WTC11 (cell line): ENCODE measurements around the gene CAGE1. TPM values are rescaled to one million over a fixed set of nuclear protein-coding genes. Genes with fewer than 3 reads are reported as not detected.

ENCODE experiments used
- ATAC-seq: fragments of 200-7000 bp; cut with Tn5 transposase; 2 replicates; pipeline ENCODE4 v1.10.0; 2021; ENCODE audit warnings: mild to moderate bottlenecking, moderate library complexity
- CTCF ChIA-PET: fragments of 300-600 bp; sonication (Branson Sonifier 250); formaldehyde crosslinking; loops from one replicate; lab custom pipeline; 2021; ENCODE audit warnings: antibody characterized with exemption; lab: Charles Lee
- POLR2A ChIA-PET: fragments of 350-600 bp; sonication (Branson Sonifier 250); formaldehyde crosslinking; loops from one replicate; lab custom pipeline; 2021; ENCODE audit warnings: antibody characterized with exemption; lab: Charles Lee
- DNase-seq: peaks from one replicate; pipeline ENCODE4 v3.0.0; 2021; ENCODE audit warnings: low spot score
- H3K27ac Mint-ChIP-seq: 2 replicates; pipeline ENCODE4 v1.8.0; 2021; ENCODE audit warnings: mixed read lengths
- H3K27me3 Mint-ChIP-seq: 2 replicates; pipeline ENCODE4 v1.8.0; 2021; ENCODE audit warnings: low read depth, mild to moderate bottlenecking, moderate library complexity, mixed read lengths
- H3K36me3 Mint-ChIP-seq: 2 replicates; pipeline ENCODE4 v1.8.0; 2021; ENCODE audit warnings: mixed read lengths
- H3K4me1 Mint-ChIP-seq: 2 replicates; pipeline ENCODE4 v1.8.0; 2022; ENCODE audit warnings: mixed read lengths
- H3K4me3 Mint-ChIP-seq: 2 replicates; pipeline ENCODE4 v1.8.0; 2021; ENCODE audit warnings: mild to moderate bottlenecking, moderate library complexity, mixed read lengths
- H3K9me3 Mint-ChIP-seq: 2 replicates; pipeline ENCODE4 v1.8.0; 2021; ENCODE audit warnings: mixed read lengths
- ETV6 ChIP-seq: sonication (generic); formaldehyde crosslinking; IDR thresholded peaks from 2 replicates; pipeline ENCODE4 v1.8.1; 2022; ENCODE audit warnings: mild to moderate bottlenecking, missing genetic modification reagents
- FOXJ3 ChIP-seq: sonication (generic); formaldehyde crosslinking; IDR thresholded peaks from 2 replicates; pipeline ENCODE4 v1.9.0; 2021; ENCODE audit warnings: missing genetic modification reagents, mild to moderate bottlenecking, borderline replicate concordance
- GABPB1 ChIP-seq: sonication (generic); formaldehyde crosslinking; IDR thresholded peaks from 2 replicates; pipeline ENCODE4 v1.8.1; 2023; ENCODE audit warnings: mild to moderate bottlenecking, missing genetic modification reagents
- IRF2 ChIP-seq: sonication (generic); formaldehyde crosslinking; IDR thresholded peaks from 2 replicates; pipeline ENCODE4 v1.8.0; 2022; ENCODE audit warnings: low read depth, missing genetic modification reagents, borderline replicate concordance
- JAZF1 ChIP-seq: fragments of 250-450 bp; sonication (Bioruptor Pico); IDR thresholded peaks from 2 replicates; pipeline ENCODE4 v1.9.0; 2021; ENCODE audit warnings: moderate library complexity, mild to moderate bottlenecking, inconsistent platforms
- JUN ChIP-seq: sonication (generic); formaldehyde crosslinking; IDR thresholded peaks from 2 replicates; pipeline ENCODE4 v1.8.0; 2023; ENCODE audit warnings: mild to moderate bottlenecking, missing genetic modification reagents
- NR2C2 ChIP-seq: sonication (generic); formaldehyde crosslinking; IDR thresholded peaks from 2 replicates; pipeline ENCODE4 v1.8.0; 2022; ENCODE audit warnings: mild to moderate bottlenecking, missing genetic modification reagents
- PRRX2 ChIP-seq: fragments of 250-450 bp; sonication (Bioruptor Pico); IDR thresholded peaks from 2 replicates; pipeline ENCODE4 v1.8.0; 2021; ENCODE audit warnings: mild to moderate bottlenecking
- TCF7 ChIP-seq: sonication (generic); formaldehyde crosslinking; IDR thresholded peaks from 2 replicates; pipeline ENCODE4 v1.8.0; 2022; ENCODE audit warnings: mild to moderate bottlenecking, low read depth, missing genetic modification reagents, moderate library complexity
- TEAD4 ChIP-seq: sonication (generic); formaldehyde crosslinking; IDR thresholded peaks from 2 replicates; pipeline ENCODE4 v1.8.0; 2022; ENCODE audit warnings: mild to moderate bottlenecking, missing genetic modification reagents
- USF1 ChIP-seq: sonication (generic); formaldehyde crosslinking; IDR thresholded peaks from 2 replicates; pipeline ENCODE4 v1.8.0; 2022; ENCODE audit warnings: mild to moderate bottlenecking, missing genetic modification reagents
- USF2 ChIP-seq: sonication (generic); formaldehyde crosslinking; IDR thresholded peaks from 2 replicates; pipeline ENCODE4 v1.8.1; 2023; ENCODE audit warnings: mild to moderate bottlenecking, missing genetic modification reagents, moderate library complexity
- ZNF219 ChIP-seq: sonication (generic); formaldehyde crosslinking; IDR thresholded peaks from 2 replicates; pipeline ENCODE4 v1.8.0; 2023; ENCODE audit warnings: missing genetic modification reagents, mild to moderate bottlenecking, borderline replicate concordance
- ZNF396 ChIP-seq: fragments of 250-450 bp; sonication (Bioruptor Pico); IDR thresholded peaks from 2 replicates; pipeline ENCODE4 v1.8.0; 2021; ENCODE audit warnings: mild to moderate bottlenecking, moderate library complexity, borderline replicate concordance
- ZNF416 ChIP-seq: fragments of 250-450 bp; sonication (Bioruptor Pico); IDR thresholded peaks from 2 replicates; pipeline ENCODE4 v1.9.0; 2021; ENCODE audit warnings: mild to moderate bottlenecking, inconsistent platforms
- total RNA-seq: library from RNA; stranded (reverse); gene quantifications from 3 replicates; pipeline ENCODE4 v1.2.3, GENCODE V29; 2021
- TF ChIP-seq, protein P1 (sequence below): fragments of 250-450 bp; sonication (Bioruptor Pico); IDR thresholded peaks from 2 replicates; pipeline ENCODE4 v2.1.2; 2022; ENCODE audit warnings: mild to moderate bottlenecking, moderate library complexity
- TF ChIP-seq, protein P2 (sequence below): sonication (generic); formaldehyde crosslinking; IDR thresholded peaks from 2 replicates; pipeline ENCODE4 v1.8.0; 2022; ENCODE audit warnings: mild to moderate bottlenecking, missing genetic modification reagents
- TF ChIP-seq, protein P3 (sequence below): sonication (generic); formaldehyde crosslinking; conservative IDR thresholded peaks from 2 replicates; pipeline ENCODE4 v1.8.1; 2022; ENCODE audit warnings: mild to moderate bottlenecking, missing genetic modification reagents
- TF ChIP-seq, protein P4 (sequence below): fragments of 200-600 bp; IDR thresholded peaks from 2 replicates; pipeline ENCODE4 v1.8.0; 2022; ENCODE audit warnings: antibody characterized with exemption
- TF ChIP-seq, protein P5 (sequence below): sonication (generic); formaldehyde crosslinking; IDR thresholded peaks from 2 replicates; pipeline ENCODE4 v1.8.0; 2022; ENCODE audit warnings: missing genetic modification reagents

The CAGE1 gene
- total RNA-seq, 1 experiment from 2014 or later, result 0.07 TPM

GRCh38 chr6:7411328-7411727 is 21.8 kb upstream of the CAGE1 start:
- CTCF ChIA-PET, result interaction anchor here (0.9 kb wide), 1 partner anchor 156 kb away, joined by 3 read pairs; no protein-coding TSS in a partner anchor
- Mint-ChIP-seq H3K27me3 (no peaks in the 10 kb centered on the region), H3K4me1 (no peaks in the 10 kb centered on the region; the same call in 1 of the 2 replicates), H3K9me3 (no peaks in the 10 kb centered on the region), H3K27ac (no peak overlapping the region), H3K4me3 (no peak overlapping the region), H3K36me3 (peaks cover 58% of the 10 kb centered on the region)
- TF ChIP-seq, protein P1, sequence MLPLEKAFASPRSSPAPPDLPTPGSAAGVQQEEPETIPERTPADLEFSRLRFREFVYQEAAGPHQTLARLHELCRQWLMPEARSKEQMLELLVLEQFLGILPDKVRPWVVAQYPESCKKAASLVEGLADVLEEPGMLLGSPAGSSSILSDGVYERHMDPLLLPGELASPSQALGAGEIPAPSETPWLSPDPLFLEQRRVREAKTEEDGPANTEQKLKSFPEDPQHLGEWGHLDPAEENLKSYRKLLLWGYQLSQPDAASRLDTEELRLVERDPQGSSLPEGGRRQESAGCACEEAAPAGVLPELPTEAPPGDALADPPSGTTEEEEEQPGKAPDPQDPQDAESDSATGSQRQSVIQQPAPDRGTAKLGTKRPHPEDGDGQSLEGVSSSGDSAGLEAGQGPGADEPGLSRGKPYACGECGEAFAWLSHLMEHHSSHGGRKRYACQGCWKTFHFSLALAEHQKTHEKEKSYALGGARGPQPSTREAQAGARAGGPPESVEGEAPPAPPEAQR (CRISPR knock-in tag), result no peak
- DNase-seq (no peak), ATAC-seq (no peak)
- POLR2A ChIA-PET, result no interaction called here

DNA sequence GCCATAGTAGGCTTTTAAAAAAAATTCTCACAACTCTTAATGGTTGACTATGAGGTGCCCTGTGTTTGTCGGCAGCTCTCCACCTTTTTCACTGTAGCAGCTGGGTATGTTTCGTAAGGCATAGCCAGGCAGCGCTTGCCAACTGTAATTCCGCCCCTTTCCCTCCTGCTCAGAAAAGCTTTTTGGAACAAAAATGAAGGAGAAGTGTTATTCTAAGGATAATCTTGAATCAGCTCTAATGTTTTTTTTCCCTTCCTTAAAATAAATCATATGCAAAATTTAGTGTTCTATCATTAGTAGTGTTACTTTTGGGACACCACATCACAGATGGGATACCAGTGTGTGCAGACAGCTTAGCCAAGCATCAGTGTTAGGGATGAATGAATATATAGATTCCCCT is 21.3 kb upstream of the CAGE1 start:
- TF ChIP-seq, protein P2, sequence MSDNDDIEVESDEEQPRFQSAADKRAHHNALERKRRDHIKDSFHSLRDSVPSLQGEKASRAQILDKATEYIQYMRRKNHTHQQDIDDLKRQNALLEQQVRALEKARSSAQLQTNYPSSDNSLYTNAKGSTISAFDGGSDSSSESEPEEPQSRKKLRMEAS (CRISPR knock-in tag), result no peak
- TF ChIP-seq TCF7 (CRISPR knock-in tag) (no peak), USF1 (CRISPR knock-in tag) (no peak), JUN (no peak), TEAD4 (no peak), ETV6 (CRISPR knock-in tag) (no peak), USF2 (CRISPR knock-in tag) (no peak), JAZF1 (CRISPR knock-in tag) (no peak), NR2C2 (CRISPR knock-in tag) (no peak), ZNF416 (CRISPR knock-in tag) (no peak), ZNF219 (no peak)
- ChIA-PET POLR2A (no interaction called here), CTCF (no interaction called here)
- DNase-seq, result no peak
- ATAC-seq, result no peak
- Mint-ChIP-seq H3K4me1 (no peaks in the 10 kb centered on the region; the same call in 1 of the 2 replicates), H3K27ac (no peak overlapping the region), H3K9me3 (no peaks in the 10 kb centered on the region), H3K36me3 (peaks cover 58% of the 10 kb centered on the region), H3K27me3 (no peaks in the 10 kb centered on the region), H3K4me3 (no peak overlapping the region)

DNA sequence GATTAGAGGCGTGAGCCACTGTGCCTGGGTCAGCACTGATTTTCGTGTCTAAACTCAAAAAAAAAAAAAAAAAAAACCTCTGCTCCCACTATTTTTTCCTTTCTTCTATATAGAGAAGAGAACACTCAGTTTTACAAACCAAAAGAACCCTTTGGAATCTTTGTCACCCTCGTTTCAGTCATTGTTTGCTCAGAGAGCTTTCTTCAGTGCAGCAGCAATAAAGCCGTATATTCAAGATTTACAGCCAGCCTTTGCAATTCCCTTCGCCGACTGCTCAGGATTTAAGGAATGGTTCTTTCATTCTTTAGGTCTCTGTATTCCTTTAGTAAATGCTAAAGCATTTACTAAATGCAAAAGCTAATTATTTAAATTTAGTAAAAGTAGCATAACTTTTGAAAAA is 20.2 kb upstream of the CAGE1 start:
- ChIA-PET CTCF (no interaction called here), POLR2A (no interaction called here)
- H3K9me3 Mint-ChIP-seq, result no peaks in the 10 kb centered on the region
- DNase-seq, result no peak
- no peak overlapping the region for H3K4me3 Mint-ChIP-seq
- H3K27me3 Mint-ChIP-seq, result no peaks in the 10 kb centered on the region
- H3K36me3 Mint-ChIP-seq, result peaks cover 58% of the 10 kb centered on the region
- H3K27ac Mint-ChIP-seq, result no peak overlapping the region
- TF ChIP-seq, protein P3, sequence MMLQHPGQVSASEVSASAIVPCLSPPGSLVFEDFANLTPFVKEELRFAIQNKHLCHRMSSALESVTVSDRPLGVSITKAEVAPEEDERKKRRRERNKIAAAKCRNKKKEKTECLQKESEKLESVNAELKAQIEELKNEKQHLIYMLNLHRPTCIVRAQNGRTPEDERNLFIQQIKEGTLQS (CRISPR knock-in tag), result no peak
- no peak for TF ChIP-seq IRF2 (CRISPR knock-in tag)
- no peak for TF ChIP-seq ZNF396 (CRISPR knock-in tag)
- TF ChIP-seq, protein P4, sequence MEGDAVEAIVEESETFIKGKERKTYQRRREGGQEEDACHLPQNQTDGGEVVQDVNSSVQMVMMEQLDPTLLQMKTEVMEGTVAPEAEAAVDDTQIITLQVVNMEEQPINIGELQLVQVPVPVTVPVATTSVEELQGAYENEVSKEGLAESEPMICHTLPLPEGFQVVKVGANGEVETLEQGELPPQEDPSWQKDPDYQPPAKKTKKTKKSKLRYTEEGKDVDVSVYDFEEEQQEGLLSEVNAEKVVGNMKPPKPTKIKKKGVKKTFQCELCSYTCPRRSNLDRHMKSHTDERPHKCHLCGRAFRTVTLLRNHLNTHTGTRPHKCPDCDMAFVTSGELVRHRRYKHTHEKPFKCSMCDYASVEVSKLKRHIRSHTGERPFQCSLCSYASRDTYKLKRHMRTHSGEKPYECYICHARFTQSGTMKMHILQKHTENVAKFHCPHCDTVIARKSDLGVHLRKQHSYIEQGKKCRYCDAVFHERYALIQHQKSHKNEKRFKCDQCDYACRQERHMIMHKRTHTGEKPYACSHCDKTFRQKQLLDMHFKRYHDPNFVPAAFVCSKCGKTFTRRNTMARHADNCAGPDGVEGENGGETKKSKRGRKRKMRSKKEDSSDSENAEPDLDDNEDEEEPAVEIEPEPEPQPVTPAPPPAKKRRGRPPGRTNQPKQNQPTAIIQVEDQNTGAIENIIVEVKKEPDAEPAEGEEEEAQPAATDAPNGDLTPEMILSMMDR, result no peak
- TF ChIP-seq, protein P5, sequence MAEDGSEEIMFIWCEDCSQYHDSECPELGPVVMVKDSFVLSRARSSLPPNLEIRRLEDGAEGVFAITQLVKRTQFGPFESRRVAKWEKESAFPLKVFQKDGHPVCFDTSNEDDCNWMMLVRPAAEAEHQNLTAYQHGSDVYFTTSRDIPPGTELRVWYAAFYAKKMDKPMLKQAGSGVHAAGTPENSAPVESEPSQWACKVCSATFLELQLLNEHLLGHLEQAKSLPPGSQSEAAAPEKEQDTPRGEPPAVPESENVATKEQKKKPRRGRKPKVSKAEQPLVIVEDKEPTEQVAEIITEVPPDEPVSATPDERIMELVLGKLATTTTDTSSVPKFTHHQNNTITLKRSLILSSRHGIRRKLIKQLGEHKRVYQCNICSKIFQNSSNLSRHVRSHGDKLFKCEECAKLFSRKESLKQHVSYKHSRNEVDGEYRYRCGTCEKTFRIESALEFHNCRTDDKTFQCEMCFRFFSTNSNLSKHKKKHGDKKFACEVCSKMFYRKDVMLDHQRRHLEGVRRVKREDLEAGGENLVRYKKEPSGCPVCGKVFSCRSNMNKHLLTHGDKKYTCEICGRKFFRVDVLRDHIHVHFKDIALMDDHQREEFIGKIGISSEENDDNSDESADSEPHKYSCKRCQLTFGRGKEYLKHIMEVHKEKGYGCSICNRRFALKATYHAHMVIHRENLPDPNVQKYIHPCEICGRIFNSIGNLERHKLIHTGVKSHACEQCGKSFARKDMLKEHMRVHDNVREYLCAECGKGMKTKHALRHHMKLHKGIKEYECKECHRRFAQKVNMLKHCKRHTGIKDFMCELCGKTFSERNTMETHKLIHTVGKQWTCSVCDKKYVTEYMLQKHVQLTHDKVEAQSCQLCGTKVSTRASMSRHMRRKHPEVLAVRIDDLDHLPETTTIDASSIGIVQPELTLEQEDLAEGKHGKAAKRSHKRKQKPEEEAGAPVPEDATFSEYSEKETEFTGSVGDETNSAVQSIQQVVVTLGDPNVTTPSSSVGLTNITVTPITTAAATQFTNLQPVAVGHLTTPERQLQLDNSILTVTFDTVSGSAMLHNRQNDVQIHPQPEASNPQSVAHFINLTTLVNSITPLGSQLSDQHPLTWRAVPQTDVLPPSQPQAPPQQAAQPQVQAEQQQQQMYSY, result no peak
- TF ChIP-seq PRRX2 (CRISPR knock-in tag), result no peak
- TF ChIP-seq FOXJ3 (CRISPR knock-in tag), result no peak
- TF ChIP-seq GABPB1 (CRISPR knock-in tag), result no peak
- ATAC-seq, result no peak
- no peaks in the 10 kb centered on the region; the same call in 1 of the 2 replicates for H3K4me1 Mint-ChIP-seq
